Measurements from ENCODE around the gene PLXNC1.

PLXNC1 gene

DNA sequence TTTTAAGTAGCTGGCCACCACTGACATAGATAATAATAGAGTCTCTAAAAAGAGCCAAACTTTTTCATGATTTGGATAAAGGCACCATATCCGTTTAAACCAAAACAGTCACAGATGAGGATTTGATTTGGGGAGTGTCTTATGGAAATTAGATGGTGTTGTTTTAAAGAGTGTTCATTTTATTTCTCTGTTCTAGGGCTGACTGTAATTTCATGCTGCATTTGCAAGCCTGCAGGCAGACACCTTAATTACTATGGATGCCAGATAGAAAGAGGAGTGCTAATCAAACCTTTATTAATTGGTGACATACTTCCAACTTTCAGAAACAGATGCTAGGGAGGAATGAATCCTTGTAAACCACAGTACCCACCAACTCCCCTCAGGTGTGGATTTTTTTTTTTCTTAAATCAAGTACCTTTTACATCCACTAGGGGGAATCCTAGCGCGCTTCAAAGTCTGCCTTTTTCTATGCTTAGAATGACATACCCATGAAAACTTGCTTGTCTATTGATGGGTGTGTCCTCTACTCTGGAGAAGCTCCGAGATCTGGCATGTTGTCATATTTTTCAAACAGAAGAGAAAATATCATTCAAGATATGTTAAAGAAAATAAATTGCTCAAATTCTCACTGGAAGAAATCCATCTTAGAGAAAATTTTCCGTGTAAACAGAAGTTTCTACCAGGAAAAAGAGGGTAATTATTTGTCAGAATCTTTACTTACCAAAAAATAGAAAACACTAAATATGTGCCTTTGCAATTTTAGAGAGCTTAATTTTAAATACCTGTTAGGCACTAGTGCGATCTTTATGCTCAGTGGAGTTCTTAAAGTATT, 14.2 kb upstream of the PLXNC1 start:
- in situ Hi-C loops (cut with MboI; ENCODE audit: low sequenced_read_pairs), result loop anchor here (10.0 kb wide), 1 partner anchor 401 kb away; no protein-coding TSS in a partner anchor

DNA sequence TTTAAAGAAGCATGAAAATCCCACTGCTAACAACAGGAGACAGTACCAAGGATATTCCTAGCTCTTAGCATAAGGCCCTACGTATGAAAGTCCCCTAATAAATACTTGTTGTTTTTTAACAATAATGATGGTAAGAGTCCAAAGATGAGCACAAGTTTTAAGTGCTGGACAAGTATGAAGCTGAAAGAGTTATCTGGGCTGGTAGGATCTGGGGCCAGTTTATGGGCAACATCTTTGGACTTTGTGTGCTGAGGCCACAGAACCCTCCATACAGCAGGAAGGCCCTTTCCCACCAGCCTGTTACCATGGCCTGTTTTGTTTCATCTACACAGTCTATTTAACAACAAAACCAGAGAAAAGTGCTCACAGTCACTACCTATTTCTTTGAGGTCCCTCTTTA, 12.5 kb upstream of the PLXNC1 start:
- in situ Hi-C loops (cut with MboI; ENCODE audit: low sequenced_read_pairs), result loop anchor here (10.0 kb wide), 1 partner anchor 399 kb away; no protein-coding TSS in a partner anchor

DNA sequence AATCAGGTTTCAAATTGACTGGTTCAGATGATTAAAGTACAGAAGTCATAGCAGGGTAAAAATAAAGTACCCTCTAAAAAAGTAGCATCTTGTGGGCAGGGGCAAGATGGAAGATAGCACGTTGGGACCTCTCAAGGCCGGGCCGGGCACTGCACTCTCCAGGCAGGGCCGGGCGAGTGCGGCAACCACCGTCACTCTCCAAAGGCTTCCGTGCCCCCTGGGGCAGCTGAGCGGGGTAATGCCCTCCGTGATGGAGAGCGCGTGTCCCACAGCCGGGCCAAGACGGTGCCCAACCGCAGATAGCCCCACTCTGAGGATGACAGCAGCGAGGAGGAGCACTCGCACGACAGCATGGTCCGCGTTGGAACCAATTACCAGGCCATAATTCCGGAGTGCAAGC, 8.6 kb upstream of the PLXNC1 start:
- in situ Hi-C loops (cut with MboI; ENCODE audit: low sequenced_read_pairs), result loop anchor here (10.0 kb wide), 1 partner anchor 395 kb away; no protein-coding TSS in a partner anchor

DNA sequence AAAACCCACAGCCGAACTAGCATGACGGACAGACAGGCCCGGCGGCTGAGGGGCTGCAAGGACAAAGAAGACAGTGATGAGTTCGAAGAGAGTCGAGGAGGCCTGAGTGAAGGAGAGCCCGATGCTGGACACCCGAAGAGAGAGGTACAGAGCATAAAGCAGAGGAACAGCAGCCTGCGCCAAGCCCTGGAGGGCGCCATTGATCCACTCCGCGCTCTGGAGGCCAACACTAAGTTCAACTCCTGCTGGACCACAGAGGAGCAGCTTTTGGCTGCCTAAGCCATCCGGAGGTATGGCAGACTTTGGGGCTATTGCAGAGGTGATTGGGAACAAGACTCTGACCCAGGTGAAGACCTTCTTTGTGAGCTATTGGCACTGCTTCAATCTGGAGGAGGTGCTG, 7.8 kb upstream of the PLXNC1 start:
- in situ Hi-C loops (cut with MboI; ENCODE audit: low sequenced_read_pairs), result no loop called here

DNA sequence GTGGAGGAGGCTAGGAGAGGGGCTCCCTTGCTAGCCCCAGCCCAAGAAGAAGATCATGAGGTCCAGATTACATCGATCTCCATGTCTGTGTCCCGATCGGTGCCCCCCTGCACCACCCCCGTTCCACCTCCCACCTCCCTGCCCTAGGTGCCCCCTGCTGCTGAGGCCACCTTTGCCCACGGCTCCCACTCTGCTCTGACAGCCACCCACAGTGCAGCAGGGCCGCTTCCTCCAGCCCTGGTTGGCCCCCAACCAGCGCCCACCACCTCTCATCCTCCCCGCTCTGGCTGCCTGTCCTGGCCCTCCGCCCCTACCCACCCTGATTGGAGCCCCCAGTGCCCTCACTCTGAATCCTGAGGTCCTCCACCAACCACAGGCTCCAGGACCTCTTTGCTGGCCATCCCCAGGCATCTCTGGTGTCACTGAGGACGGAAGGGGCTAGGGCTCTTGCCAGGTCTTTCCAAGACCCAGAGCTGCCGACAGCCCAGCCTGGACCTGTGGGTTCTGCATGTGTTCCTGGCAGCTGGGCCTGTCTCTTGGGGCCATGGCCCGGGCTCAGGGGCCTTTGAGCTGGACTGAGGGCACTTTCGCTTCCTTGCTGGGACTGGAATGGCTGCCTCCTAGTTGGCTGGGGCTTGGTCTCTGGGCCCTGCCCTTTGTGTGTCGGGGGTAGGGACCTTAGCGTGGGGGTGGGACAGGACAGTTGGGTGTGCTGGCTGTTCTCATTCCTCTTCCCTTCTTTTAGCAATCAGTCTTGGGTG, 7.2 kb upstream of the PLXNC1 start:
- in situ Hi-C loops (cut with MboI; ENCODE audit: low sequenced_read_pairs), result no loop called here

DNA sequence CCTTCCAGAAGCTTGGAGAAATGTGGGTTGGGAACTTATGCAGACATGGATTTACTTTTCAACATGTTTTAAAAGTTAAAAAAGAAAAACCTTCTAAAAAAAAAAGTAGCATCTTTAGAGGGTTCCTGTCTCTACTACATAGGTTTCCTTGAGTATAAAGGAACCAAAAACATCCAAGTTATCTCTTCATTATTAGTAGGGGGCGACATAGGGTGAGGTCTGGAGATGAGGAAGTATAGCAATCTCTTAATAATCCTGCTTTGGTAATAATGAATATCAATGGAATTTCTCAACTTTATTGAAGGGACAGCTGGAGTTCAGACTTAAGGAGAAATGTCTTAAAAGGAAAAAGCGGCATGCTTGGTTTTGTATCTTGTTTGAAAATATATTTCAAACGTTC, 6.5 kb upstream of the PLXNC1 start:
- in situ Hi-C loops (cut with MboI; ENCODE audit: low sequenced_read_pairs), result no loop called here

DNA sequence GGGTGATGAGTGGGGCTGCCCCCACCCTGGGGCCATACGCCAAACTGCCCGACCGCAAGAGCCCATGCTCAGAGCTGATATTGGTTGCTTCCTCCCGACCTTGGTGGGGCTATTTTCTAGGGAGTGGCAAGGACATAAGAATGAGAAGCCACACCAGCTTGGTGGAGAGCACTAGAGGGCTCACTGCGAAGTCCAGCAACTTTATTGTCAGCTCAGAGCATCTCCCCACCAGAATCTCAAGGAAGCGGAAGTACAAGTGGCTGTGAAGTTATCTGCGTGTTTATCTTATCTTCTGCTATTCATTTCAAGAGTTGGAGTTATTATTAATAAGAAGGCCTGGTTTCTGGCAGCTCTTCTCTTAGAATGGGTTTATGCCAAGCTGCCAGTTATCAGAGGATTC, 4.9 kb upstream of the PLXNC1 start:
- in situ Hi-C loops (cut with MboI; ENCODE audit: low sequenced_read_pairs), result no loop called here

DNA sequence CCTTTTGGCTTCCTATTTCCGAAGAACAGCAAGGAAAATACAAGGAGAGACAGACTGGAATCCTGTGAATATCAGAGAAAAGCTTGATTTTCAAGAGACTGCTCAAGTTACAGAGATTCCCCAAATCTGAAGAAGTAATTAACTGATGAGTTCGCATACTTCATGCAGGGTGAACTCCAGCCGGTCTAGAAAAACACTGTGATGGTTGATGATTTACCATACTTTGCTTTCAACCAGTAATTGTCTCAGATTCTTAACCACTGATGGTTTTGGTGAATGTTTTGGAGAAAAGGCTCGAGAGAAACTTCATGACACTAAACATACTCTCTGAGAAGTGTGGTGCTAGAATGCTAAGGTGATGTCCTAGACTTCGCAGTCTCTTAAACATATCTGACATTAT, 4.4 kb upstream of the PLXNC1 start:
- in situ Hi-C loops (cut with MboI; ENCODE audit: low sequenced_read_pairs), result no loop called here

DNA sequence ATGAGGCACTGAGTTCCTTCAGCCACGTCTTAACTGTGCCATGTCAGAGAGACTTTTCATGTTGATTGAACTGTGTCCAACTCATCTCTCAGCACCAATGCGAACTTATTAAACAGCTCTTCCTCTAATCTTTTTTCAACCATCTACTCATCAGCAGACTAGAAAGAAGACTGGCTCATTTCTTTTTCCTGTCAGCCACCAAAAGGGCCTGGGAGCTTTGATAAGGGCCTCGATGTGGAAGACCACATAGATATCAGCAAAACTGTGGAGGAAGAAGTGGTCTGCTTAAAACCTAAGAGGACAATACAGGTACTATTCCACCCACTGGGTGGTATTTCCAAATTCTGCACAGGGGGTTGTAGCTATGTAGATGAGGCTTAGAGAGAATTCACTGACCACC, 3.6 kb upstream of the PLXNC1 start:
- in situ Hi-C loops (cut with MboI; ENCODE audit: low sequenced_read_pairs), result no loop called here

DNA sequence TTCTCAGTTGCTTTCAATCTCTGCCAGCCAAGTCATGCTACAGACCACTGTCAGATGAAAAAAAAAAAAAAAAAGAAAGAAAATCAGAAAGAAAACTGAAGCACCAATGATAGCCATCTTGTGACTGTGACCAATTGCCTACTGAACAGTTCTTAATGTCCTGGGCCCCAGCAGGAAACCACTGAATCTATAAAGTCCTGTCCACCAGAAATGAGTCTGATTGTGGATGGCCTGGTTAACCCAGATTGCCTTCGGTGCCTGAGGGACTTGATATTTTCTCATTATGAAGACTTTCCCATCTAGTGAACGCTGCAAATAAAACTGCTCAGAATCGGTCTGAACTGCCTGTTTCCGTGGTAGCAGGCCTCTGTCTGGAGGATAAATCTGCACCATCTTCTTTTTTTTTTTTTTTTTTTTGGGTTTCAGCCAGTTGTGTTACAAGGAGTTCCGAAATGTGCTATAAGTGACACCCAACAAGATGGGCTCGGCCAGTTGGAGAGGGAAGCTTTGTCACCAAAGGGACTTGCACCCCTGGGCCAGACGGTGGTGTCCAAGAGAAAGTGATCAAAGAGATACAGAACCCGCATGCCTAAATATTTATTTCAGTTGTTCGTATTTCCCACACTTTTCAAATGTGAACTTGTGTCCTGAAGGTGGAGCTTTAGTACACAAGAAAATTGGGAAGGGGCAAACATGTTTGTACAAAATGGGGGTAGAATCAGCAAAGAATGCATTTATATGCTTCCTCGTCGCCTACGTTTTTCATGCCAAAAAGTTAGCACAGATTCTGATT, 3.0 kb upstream of the PLXNC1 start:
- in situ Hi-C loops (cut with MboI; ENCODE audit: low sequenced_read_pairs), result no loop called here

DNA sequence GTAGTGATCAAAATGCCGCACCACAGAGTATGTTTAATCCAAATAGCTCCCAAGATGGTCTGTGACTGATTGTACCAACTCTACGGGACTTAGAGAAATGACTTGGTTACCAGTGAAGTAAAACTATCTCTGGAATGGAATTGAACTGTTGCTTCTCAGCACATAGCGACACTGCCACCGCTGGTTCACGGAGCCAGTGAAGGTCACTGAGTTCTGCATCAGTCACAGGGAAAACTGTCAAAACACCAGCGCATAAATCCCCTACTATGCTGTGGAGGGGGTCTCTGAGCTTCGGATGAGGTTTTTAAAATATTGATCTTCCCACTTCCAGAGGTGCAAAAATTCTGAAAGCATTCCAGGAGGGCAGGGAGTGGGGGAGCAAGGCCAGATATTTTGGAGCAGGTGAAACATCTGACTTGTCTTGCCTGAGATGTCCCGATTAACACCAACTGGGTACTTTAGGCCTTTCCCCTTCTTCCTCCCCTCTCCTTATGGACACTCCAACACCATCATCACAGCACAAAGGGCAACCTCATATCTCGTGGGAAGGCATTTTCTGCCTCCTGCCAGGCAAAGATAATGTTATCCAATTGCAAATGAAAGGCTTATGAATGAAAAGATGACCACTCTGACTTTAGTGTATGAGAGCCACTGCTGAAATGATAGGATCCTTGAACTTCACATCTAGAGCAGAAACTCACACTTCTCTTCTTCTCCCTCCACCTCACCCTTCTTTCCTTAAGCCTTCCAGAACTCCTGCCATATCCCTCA, 2.0 kb upstream of the PLXNC1 start:
- in situ Hi-C loops (cut with MboI; ENCODE audit: low sequenced_read_pairs), result no loop called here

DNA sequence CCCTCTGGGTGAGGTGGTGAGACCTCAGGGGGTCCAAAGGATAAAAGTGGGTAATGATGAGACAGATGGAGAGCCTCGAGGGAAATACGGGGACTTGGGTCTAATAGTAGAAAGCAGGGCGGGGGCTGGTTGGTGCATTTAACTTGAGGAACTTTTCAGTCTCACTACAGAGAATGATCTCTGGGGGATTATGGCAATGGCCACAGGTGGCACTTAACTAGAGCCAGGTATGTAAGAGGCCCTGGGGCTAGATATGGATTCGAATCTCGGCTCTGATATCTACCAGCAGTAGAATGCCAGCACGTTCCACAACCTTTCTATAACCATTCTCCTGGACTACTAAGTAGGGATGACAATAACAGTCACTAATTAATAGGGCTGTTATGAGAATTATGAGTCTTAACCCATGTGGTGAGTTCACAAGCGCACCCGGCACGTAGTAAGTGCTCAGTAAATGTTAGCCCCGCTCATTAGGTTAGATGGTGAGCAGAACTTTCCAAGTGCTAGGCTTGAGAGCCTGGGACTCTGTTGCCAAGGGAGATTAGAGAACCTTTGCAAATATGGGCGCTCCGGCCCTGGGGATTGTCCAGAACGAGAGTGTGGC, 888 bp upstream of the PLXNC1 start:
- in situ Hi-C loops (cut with MboI; ENCODE audit: low sequenced_read_pairs), result no loop called here

DNA sequence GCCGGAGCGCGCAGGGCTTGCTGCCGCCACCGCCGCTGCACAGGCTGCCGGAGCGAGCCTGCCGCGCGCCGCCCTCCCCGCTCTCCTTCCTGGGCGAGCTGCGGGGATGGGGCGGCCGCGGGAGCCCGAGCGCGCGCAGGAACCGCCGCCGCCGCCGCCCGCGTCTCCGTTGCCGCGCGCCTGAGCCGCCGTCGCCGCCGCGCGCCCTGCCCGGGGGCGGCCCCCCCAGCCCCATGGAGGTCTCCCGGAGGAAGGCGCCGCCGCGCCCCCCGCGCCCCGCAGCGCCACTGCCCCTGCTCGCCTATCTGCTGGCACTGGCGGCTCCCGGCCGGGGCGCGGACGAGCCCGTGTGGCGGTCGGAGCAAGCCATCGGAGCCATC, 352 bp downstream of the PLXNC1 start:
- in situ Hi-C loops (cut with MboI; ENCODE audit: low sequenced_read_pairs), result no loop called here

DNA sequence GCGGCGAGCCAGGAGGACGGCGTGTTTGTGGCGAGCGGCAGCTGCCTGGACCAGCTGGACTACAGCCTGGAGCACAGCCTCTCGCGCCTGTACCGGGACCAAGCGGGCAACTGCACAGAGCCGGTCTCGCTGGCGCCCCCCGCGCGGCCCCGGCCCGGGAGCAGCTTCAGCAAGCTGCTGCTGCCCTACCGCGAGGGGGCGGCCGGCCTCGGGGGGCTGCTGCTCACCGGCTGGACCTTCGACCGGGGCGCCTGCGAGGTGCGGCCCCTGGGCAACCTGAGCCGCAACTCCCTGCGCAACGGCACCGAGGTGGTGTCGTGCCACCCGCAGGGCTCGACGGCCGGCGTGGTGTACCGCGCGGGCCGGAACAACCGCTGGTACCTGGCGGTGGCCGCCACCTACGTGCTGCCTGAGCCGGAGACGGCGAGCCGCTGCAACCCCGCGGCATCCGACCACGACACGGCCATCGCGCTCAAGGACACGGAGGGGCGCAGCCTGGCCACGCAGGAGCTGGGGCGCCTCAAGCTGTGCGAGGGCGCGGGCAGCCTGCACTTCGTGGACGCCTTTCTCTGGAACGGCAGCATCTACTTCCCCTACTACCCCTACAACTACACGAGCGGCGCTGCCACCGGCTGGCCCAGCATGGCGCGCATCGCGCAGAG, 873 bp downstream of the PLXNC1 start:
- in situ Hi-C loops (cut with MboI; ENCODE audit: low sequenced_read_pairs), result no loop called here

DNA sequence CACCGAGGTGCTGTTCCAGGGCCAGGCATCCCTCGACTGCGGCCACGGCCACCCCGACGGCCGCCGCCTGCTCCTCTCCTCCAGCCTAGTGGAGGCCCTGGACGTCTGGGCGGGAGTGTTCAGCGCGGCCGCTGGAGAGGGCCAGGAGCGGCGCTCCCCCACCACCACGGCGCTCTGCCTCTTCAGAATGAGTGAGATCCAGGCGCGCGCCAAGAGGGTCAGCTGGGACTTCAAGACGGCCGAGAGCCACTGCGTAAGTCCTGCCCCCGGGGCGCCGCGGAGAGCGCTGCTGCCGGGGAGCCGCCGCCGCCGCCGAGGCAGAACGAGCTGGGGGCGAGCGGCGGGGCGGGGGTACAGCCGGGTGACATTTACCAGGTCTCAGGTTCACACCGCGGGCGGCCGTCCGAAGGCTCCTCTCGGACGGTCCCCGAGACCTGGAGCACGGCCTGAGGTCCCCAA, 1.4 kb downstream of the PLXNC1 start:
- in situ Hi-C loops (cut with MboI; ENCODE audit: low sequenced_read_pairs), result no loop called here

DNA sequence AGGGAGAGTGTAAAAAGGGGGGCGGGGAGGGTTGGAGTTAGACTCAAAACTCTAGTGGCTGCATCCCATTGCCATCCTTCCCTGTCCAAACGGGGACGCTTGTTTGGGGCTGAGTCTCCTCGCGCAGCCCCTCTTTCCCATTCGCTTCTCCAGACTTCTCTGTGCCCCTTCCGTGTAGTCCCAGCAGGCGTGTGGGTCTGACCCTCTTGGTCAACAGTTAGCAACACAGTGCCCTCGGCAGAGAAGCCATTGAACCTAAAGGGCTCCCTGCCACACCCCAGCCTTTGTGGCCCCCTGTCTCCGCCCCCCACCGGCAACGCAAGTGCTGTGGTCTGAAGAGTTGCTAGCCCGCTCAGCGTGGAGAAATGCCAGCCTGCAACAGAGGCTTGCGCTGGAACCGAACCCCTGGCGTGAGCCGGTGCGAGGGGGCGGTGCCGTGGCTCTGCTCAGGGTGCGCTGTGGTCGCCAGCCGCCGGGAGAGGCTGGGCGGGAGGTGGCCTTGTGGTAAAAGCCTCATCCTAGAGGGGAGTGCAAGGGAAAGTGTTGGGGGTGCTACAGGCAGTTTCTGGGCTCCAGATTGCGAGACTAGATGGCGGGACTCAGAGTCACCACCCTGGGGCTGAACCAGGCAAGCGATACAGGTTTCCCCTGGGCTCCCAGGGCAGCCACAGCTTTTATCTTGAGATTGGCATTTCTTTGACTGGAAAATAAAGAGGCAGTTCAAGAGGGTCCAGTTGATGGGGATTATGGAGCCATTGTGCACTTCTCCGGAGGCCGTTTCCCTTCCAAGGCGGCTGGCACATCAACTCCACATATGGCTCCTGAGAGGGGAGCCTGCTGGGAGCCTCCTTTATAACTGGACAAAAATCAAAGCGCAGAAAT, 2.1 kb downstream of the PLXNC1 start:
- in situ Hi-C loops (cut with MboI; ENCODE audit: low sequenced_read_pairs), result no loop called here

DNA sequence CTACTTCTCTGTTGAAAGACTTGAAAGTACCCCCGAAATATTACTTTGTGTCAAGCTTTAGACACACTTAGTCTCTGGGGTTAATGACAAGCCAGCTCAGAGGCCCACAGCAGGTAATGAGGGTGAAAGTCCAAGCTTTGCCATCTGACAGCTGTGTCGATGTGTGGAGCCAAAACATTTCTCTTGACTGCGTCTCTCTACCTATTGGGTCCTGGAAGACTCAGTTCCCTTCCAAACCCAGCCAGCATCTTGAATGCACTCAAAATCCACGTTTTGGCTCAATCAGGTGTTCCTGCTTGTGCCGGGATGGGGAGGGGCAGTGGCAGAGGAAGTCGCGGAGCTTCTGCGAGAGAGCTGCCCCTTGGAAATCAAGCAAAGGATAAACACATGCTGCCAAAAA, 3.2 kb downstream of the PLXNC1 start:
- in situ Hi-C loops (cut with MboI; ENCODE audit: low sequenced_read_pairs), result no loop called here

DNA sequence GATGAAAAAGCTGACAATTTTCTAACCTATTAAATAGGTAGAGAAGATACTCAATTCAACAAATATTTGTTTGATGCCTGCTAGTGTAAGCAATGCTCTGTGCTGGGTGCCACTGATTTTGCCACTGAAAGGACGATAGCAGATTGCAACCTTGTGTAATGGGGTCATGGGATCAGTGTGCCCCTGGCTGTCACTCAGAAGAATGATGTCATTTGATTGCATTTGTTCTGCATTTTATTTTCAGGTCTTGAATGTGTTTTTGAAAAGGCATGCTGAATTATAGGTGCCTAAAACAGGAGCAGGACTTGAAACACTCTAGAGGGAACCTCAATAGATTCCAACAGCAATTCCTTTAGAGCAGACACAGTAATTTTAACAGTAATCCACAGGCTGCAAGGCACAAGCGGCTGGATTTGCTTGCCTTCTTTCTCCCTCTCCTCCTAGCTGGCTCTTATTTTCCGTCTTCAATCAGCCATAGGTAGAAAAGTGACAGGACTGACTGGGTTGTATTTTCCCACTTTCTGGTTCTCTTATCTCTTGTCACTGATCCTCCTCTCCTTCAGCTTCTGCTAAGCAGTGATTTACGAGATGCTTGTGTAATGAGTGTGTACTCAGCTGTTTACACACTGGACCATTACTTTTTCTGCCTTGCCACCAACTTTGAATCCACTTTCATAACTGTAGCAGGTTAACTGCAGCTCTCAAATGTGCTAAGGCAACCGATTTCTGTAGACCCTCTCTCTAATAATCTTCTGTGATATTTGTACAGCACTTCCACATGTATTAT, 4.1 kb downstream of the PLXNC1 start:
- in situ Hi-C loops (cut with MboI; ENCODE audit: low sequenced_read_pairs), result no loop called here

All from HL-60/S4 treated with phorbol 12-myristate 13-acetate at 8.2 ng/mL for 4 days and 3 days (cell line).